Fibroblast of mammary gland (primary cell): ENCODE data around the gene CACNA2D3.

ENCODE experiments used
- DNase-seq: peaks from one replicate; pipeline ENCODE4 v3.0.0-alpha.2; 2010; ENCODE audit warnings: low read depth
- H3K4me3 ChIP-seq: 2 replicates; pipeline ENCODE4 v1.5.1; 2011; ENCODE audit warnings: low read depth, mild to moderate bottlenecking, low read length, moderate library complexity; ENCODE audit not compliant: control insufficient read depth
- TF ChIP-seq, protein P1 (sequence below): conservative IDR thresholded peaks from 2 replicates; pipeline ENCODE4 v1.5.1; 2011; ENCODE audit warnings: low read depth, low read length, inconsistent platforms; ENCODE audit not compliant: control insufficient read depth, insufficient read depth

CACNA2D3 gene

DNA sequence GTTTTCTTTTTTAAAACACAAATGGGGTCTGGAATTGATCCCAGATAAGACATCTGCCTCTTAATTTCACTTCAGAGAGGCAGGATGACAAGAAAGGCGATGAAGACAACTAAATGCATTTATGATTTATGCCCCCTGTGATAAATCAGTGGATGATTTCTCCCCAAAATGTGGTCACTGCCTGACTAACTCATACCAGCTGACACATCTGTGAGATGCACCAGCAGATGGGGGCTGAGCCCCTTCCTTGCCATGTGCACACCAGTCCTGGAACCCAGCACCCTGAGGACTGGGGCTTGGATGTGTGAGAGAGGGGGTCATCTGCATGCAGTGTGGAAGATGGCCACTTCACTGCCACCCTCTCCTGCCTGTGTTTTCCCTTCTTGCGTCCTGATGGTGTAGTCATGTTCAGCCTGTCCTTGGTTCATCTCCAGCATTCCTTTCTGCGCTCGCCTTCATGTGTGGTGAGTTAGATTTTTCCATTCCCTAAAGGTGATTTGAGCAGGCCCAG, 541.2 kb downstream of the CACNA2D3 start:
- H3K4me3 ChIP-seq, result no peak overlapping the region
- TF ChIP-seq, protein P1, sequence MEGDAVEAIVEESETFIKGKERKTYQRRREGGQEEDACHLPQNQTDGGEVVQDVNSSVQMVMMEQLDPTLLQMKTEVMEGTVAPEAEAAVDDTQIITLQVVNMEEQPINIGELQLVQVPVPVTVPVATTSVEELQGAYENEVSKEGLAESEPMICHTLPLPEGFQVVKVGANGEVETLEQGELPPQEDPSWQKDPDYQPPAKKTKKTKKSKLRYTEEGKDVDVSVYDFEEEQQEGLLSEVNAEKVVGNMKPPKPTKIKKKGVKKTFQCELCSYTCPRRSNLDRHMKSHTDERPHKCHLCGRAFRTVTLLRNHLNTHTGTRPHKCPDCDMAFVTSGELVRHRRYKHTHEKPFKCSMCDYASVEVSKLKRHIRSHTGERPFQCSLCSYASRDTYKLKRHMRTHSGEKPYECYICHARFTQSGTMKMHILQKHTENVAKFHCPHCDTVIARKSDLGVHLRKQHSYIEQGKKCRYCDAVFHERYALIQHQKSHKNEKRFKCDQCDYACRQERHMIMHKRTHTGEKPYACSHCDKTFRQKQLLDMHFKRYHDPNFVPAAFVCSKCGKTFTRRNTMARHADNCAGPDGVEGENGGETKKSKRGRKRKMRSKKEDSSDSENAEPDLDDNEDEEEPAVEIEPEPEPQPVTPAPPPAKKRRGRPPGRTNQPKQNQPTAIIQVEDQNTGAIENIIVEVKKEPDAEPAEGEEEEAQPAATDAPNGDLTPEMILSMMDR, result no peak
- no peak for DNase-seq

DNA sequence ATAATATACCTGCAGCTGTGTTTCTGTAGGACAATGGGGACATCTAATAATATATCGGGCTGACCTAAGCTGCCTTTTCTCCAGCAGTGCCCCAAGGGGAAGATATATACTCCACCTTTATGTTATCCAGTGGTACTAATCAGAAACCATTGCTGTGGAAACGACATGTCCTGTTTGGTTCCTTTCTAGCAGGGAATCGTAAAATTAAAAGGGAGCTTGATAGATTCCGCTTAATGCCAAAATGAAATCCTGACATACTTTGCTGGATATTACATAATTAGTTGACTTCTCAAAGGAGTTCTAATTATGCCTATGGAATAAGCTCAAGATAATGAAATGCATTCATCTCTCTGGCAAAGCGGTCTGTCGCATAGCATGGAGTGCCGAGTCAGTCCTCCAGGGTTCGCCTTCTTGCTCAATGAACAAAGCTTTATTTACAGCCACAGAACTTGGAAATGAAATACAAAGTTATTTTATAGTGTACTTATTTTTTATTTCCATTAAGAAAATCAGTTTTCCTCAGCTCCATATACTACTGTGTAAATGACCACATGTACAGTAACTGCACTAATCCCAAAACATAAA, 542.8 kb downstream of the CACNA2D3 start:
- TF ChIP-seq, protein P1, result no peak
- no peak for DNase-seq
- H3K4me3 ChIP-seq, result no peak overlapping the region

DNA sequence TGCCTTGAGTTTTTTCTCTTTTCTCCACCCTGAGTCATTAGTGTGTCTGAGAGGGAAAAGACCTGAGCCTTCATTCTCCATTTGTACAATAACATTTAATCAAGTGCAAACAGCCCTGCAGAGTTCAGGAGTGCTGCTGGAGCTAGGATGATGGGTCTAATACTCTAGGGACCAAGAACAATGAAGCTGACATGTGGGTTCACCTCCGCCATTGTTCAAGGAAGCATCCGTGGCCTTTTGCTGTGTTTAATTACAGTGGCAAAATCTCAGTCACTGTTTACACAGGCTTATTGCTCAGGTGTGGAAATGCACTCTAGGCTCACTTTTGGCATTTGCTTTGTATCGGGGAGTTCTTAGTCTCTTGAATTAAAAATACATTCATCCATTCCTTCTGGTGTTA, 545.9 kb downstream of the CACNA2D3 start:
- H3K4me3 ChIP-seq, result no peak overlapping the region
- TF ChIP-seq, protein P1, result no peak
- no peak for DNase-seq

DNA sequence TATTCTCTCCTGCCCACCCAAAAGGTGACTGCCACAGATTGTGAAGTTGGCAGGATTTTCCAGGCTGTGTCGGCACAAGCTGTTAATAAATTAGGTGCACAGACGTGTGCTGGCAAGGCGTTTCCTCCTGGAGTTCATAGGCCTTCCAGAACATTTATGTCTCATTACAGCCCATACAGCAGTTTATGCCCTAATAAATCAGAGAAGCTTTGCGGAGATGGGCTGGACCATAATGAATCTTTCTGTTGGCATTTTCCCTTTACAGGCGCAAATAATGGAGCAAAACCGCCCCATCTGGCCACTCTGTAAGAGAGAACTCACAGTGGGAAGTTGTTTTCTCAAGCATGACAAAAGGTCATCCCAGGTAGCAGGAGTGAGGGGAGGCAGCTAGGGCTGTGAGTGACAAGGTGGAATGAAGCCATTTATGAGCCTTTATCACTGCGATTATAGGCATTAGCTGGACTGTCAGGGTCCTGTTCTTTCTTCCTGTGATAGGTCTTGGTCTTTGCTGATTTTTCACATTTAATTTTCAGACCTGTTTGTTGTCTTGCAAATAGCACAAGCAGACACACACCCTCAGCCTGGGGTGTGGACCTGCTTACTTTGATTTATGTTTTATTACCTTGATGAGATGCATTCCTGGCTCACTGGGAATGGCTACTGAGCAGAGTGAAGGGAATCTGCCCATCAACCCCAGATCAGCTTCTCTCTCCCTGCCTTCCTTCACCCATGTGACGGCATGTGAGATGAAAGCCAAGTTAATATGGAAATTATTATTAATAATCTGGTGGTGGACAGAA, 548.0 kb downstream of the CACNA2D3 start:
- DNase-seq, result no peak
- TF ChIP-seq, protein P1, result no peak
- H3K4me3 ChIP-seq, result no peak overlapping the region

DNA sequence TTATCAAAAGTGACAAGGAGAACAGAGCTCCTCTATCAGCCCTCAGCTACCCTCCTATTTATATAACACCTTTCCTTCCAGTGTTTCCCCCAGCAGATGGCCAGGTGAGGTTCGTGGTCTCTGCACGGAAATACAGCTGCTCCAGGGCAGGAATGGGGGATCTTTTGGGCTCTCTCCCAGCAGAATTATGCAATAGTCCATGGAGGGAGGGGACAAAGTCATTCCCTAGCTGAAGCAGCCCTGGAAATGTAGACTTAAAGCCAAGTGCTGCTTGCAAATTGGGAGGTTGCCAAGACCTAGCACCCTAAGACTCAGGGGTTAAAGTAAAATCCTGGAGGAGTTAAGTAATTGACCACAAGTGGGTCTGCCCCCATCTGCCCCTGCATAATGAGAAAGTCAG, 549.2 kb downstream of the CACNA2D3 start:
- no peak for DNase-seq
- no peak overlapping the region for H3K4me3 ChIP-seq
- TF ChIP-seq, protein P1, result no peak

DNA sequence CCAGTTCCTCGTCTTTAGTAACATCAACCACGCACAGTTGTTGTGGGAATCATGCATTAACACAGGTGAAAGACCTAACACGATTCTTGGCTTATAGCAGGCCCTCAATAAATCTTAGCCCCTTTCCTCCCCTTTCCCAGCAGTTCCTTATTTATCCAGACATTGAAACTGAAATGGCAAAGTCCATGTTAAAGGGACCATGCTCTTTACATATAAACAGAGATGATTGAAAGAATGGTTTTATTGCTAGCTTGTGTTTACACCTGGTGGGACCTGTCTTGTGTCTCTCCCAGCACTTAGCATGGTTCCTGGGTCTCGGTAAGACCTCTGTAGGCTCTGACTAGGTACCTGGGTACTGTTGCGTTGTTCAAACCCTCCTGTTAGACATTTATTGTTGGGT, 553.7 kb downstream of the CACNA2D3 start:
- DNase-seq, result no peak
- H3K4me3 ChIP-seq, result no peak overlapping the region
- TF ChIP-seq, protein P1, result no peak
